GM18517 (cell line): Measurements from ENCODE around the gene KCTD17.

Source experiments
- ATAC-seq: cut with Tn5 transposase; IDR thresholded peaks from one replicate; pipeline ENCODE4 v1.9.1; 2021; ENCODE audit warnings: mild to moderate bottlenecking, moderate library complexity; ENCODE audit not compliant: unreplicated experiment

KCTD17 gene

DNA sequence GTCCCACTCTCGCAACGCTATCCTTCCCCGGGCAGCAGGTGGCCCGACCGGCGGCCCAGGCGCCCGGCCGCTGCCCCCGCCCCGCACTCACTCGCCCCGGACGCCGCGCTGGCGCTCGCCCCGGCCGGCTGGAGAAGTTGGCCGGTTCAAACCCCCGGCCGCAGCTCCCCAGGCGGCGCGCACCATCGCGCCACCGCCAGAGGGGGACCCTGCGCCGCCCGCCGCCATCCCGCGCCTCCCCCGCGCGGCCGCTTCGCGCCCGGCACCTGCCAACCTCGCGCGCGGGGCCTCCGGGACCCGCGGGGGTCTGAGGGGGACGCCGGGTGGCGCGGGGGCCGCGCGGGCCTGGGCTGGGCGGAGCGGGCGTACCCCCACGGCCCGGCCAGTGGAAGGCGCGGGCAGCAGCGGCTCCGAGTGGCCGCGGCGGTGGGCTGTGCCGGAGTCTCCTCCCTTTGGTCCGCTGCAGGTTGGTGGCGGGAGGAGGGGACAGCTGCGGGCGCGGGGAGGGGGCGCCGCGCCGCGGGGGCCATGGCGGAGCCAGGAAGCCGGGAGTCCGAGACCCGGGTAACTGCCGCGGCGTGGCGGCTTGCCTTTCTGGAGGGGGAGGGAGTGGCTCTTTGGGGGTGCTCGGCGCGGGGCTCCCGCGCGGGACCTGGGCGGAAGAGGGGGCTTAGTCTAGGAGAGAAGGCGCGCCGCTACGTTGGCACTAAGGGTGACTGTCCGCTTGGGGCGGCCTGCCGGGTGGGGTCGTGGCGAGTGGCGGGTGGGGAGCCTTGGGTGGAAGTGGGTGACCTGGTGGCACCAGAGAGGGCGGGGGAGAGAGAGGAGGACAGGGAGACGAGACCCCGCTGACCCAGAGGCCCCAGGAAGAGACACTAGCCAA is 32.0 kb upstream of the KCTD17 start, which contains the start of the genes MPST and TST:
Gene MPST (plus strand): TSS at position 434 of the 883 bp plus-strand sequence. CDS start 95 bp downstream, at position 529.
Gene TST (minus strand): TSS at position 139 of the 883 bp plus-strand sequence. CDS start 715 bp downstream, outside the sequence.
- no peak for ATAC-seq

- ATAC-seq: no peak
These were observed 31.4 kb upstream of the KCTD17 start for GRCh38 chr22:37020192-37020479.

- no peak for ATAC-seq
These were observed 30.5 kb upstream of the KCTD17 start for GRCh38 chr22:37021041-37021440.

DNA sequence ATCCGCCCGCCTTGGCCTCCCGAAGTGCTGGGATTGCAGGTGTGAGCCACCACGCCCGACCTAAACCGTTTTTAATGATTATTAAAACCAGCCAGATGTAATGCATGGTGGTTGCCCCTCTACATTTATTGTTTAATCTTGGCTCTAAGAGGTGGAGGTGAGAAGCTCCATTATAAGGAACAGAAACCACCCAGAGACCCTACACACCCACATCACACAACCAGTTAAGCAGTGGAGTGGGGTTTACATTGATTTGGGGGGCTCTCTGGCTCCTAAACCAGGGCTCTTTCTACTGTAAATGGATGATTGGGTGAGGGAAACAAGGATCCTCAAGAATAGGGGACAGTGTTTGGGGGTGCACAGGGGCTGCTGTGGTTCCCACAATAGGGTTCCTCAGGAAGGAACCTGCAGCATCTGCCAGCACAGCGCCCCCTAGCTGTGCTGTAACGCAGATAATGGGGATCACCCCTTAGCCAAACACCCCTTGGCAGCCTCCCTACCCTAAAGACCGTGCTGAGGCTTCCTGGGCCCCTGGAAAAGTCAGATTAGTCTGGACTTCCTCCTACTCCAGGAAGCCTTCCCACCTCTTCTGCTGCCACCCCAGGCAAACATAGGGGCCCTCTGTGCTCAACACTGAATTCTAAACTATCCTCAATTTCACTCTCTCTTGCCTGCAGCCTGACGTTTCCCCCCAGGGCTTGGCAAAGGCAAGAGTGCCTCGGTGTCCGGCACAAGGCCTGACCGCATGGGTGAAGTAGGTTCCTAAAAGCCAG is 29.6 kb upstream of the KCTD17 start:
- no peak for ATAC-seq

GRCh38 chr22:37022483-37023337 is 28.8 kb upstream of the KCTD17 start:
- no peak for ATAC-seq

GRCh38 chr22:37023743-37024338 is 27.7 kb upstream of the KCTD17 start:
- no peak for ATAC-seq

- ATAC-seq: no peak
These were observed 27.0 kb upstream of the KCTD17 start for GRCh38 chr22:37024339-37025157.

DNA sequence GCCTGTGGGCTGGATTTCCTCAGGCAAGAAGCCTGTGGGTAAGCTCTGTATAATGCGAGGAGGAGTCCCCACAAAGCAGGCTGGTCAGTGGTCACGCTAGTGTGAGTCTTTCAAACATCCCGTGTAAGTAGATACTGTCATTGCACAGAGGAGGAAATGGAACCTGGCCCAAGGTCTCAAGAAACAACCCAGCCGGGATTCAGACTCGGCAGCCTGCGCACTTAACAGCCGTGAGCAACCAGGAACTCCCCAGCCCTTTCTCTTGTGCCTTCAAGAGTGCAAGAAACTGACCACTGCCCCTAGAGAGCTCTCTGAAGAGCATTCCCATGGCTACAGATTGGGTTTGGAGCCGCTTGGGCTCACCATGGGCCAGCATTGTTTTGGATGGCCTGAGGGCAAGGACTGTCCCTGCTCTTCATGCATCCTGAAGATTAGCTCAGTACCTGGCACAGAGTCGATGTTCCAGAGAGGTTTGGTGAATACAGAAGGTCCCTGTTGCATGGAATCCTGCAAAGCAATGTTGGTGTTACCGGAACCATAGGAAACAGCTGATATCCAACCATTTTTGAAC is 26.0 kb upstream of the KCTD17 start:
- no peak for ATAC-seq

- ATAC-seq: no peak
These were observed 25.2 kb upstream of the KCTD17 start for GRCh38 chr22:37026325-37026724.

- ATAC-seq: no peak
These were observed 24.0 kb upstream of the KCTD17 start for GRCh38 chr22:37027556-37027955.

- ATAC-seq: no peak
These were observed 22.6 kb upstream of the KCTD17 start for GRCh38 chr22:37028692-37029674.

GRCh38 chr22:37030560-37031281 is 20.8 kb upstream of the KCTD17 start:
- ATAC-seq: no peak

GRCh38 chr22:37032134-37032534 is 19.4 kb upstream of the KCTD17 start:
- no peak for ATAC-seq

DNA sequence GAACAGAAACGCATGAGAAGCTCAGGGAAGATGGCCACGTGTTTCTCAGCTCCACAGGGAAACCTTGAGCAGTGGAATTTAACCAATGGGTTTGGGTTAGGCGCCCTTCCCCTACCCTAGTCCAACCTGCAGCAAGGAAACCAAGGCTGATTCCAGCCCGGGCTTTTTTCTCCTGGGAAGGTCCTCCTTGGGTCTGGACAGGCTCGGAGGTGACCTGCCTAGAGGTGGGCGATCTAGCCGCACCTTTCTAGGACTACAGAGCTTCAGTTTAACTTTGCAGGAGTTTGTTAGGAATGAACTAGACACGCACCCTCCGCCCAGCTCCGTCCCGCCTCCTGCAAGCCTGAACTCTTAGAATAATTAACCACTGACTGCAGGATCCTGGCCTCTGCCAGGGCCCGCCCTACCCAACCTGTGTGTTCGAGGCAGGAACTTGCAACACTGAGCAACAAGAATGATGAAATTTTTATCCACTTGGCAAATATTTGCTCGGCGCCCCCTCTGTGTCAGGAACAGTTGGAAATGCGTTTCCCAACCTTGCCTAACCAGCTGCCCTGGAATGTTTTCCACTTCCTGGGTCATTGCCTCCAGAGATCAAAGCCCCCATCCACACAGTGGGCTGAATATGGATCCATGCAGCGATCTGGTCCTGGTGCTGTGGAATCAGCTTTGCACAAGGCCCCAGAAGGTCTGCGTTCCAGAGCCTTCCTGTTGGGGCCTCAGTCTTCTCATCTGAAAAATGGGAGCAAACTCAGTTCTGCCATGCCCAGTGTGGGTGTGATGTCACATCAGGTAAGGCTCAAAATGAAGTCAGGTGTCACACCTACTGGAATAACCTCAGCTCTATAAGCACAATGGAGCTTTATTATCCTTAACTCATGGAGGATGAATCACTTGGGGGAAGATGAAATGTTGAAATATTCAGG is 18.7 kb upstream of the KCTD17 start:
- no peak for ATAC-seq

- ATAC-seq: no peak
These were observed 17.7 kb upstream of the KCTD17 start for GRCh38 chr22:37033605-37034430.
